GM23248 (cell line): ENCODE measurements around the gene TBC1D8.

Experiments used
- EZH2 ChIP-seq: fragments of 200-600 bp; sonication (generic); IDR thresholded peaks from 2 replicates; pipeline ENCODE4 v1.6.1; 2018; ENCODE audit warnings: antibody characterized with exemption, mild to moderate bottlenecking; ENCODE audit not compliant: insufficient read depth, poor library complexity, severe bottlenecking
- EZH2phosphoT487 ChIP-seq: fragments of 200-600 bp; sonication (generic); IDR thresholded peaks from 2 replicates; pipeline ENCODE4 v1.6.1; 2018; ENCODE audit warnings: antibody characterized with exemption, moderate library complexity, mild to moderate bottlenecking, low read depth; ENCODE audit not compliant: insufficient read depth

DNA sequence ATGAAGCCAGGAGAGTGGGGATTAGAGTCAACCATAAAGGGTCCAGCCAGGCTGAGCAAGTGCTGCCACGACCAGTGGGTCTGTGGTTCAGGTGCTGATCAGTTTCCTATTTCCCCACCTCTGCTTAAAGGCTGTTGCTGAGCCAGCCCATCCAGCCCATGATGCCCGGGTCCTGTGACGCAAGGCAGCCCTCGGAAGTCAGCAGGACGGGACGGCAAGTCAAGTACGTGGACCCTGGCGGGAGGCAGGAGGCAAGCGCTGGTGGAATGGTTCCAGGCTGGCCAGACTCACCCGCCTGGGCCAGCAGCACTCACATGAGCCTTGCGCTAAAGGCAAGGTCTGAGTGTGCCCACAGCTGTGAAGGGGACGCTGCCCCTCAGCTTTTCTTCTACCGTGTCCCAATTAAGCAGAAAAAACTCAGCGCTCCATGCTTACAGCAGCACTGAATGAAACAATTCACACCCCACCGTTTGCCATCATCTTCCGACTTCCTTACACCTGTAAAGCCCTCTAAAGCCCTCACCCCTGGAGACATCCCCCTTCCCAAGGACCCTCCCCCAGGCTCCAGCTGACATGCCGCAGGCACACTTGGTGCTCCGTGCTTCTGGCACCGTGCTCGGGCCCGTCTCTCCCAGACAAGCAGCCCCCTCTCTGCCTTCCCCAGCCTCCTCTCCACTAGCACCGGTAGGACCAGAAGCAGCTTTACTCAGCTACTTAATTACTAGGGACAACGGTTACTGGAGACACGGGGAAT lies 160.4 kb downstream of the TBC1D8 start:
- no peak for TF ChIP-seq EZH2
- no peak for TF ChIP-seq EZH2phosphoT487
